Left ventricle myocardium inferior (tissue), 1 donor: ENCODE measurements around the gene ZSWIM5. TPM values are rescaled to one million over a fixed set of nuclear protein-coding genes. Genes with fewer than 3 reads are reported as not detected.
"Not testable (repeated sequence)": the region's sequence is repeated elsewhere in the genome, so short reads cannot be mapped to it uniquely, and the experiment has no call there.

Source experiments
- DNase-seq: peaks from one replicate; pipeline ENCODE4 v3.0.0-alpha.2; 2020
- H3K27ac ChIP-seq: fragments of 200-600 bp; replicated peaks from 2 replicates; pipeline ENCODE4 v1.8.0; 2021
- H3K27me3 ChIP-seq: fragments of 200-600 bp; 2 replicates; pipeline ENCODE4 v1.8.0; 2021; ENCODE audit warnings: low read depth
- H3K36me3 ChIP-seq: fragments of 200-600 bp; 2 replicates; pipeline ENCODE4 v1.8.0; 2021
- H3K4me1 ChIP-seq: fragments of 200-600 bp; 2 replicates; pipeline ENCODE4 v1.8.0; 2021
- H3K4me3 ChIP-seq: fragments of 200-600 bp; 2 replicates; pipeline ENCODE4 v1.8.0; 2021; ENCODE audit warnings: mild to moderate bottlenecking, moderate library complexity
- H3K9me3 ChIP-seq: fragments of 200-600 bp; replicated peaks from 2 replicates; pipeline ENCODE4 v1.8.0; 2021
- CTCF ChIP-seq: fragments of 200-600 bp; IDR thresholded peaks from 2 replicates; pipeline ENCODE4 v1.8.0; 2021; ENCODE audit warnings: antibody characterized with exemption, mild to moderate bottlenecking, borderline replicate concordance
- intact Hi-C: fragments of 100-400 bp; cut with micrococcal nuclease; formaldehyde crosslinking; loops from one replicate; pipeline ENCODE4 v1.11.0; 2022
- total RNA-seq: library from RNA; stranded (reverse); fragmentation: NEBNext Ultra II Directional; extraction: Animal tissue kit (Norgen Biotek cat#: 25700); gene quantifications from one replicate; pipeline ENCODE4 v1.2.1, GENCODE V29; 2021
- donor health status: DM: no; HTN: yes; CAD: no; lungs with severe emphysema.

Gene ZSWIM5
- total RNA-seq, 1 donor from 2014 or later: 0.93 TPM

- Histone ChIP-seq H3K36me3 (no peaks in the 10 kb centered on the region), H3K4me1 (no peaks in the 10 kb centered on the region), H3K4me3 (no peak overlapping the region), H3K9me3 (peaks cover 13% of the 10 kb centered on the region), H3K27me3 (no peaks in the 10 kb centered on the region), H3K27ac (no peak overlapping the region)
- TF ChIP-seq CTCF: no peak
- intact Hi-C loops: no loop called here
- no peak for DNase-seq
Measured at GRCh38 chr1:45177452-45177851, 29.0 kb downstream of the ZSWIM5 start.

- Histone ChIP-seq H3K27me3 (no peaks in the 10 kb centered on the region), H3K27ac (no peak overlapping the region), H3K4me3 (no peak overlapping the region), H3K36me3 (no peaks in the 10 kb centered on the region), H3K4me1 (no peaks in the 10 kb centered on the region), H3K9me3 (no peaks in the 10 kb centered on the region)
- intact Hi-C loops: no loop called here
- no peak for TF ChIP-seq CTCF
- DNase-seq: no peak
Measured at GRCh38 chr1:45172764-45173163, 33.6 kb downstream of the ZSWIM5 start.

GRCh38 chr1:45172005-45172404 lies 34.4 kb downstream of the ZSWIM5 start:
- no peaks in the 10 kb centered on the region for H3K27me3 ChIP-seq
- no peaks in the 10 kb centered on the region for H3K4me1 ChIP-seq
- no peak overlapping the region for H3K27ac ChIP-seq
- H3K36me3 ChIP-seq: no peaks in the 10 kb centered on the region
- no peak for TF ChIP-seq CTCF
- DNase-seq: no peak
- intact Hi-C loops: no loop called here
- H3K9me3 ChIP-seq: no peaks in the 10 kb centered on the region
- H3K4me3 ChIP-seq: no peak overlapping the region

- no peak overlapping the region for H3K4me3 ChIP-seq
- no peaks in the 10 kb centered on the region for H3K36me3 ChIP-seq
- no peak overlapping the region for H3K27ac ChIP-seq
- no peaks in the 10 kb centered on the region for H3K4me1 ChIP-seq
- no peak for DNase-seq
- no peaks in the 10 kb centered on the region for H3K9me3 ChIP-seq
- H3K27me3 ChIP-seq: no peaks in the 10 kb centered on the region
- intact Hi-C loops: no loop called here
- no peak for TF ChIP-seq CTCF
Measured at GRCh38 chr1:45171575-45171974, 34.8 kb downstream of the ZSWIM5 start.

GRCh38 chr1:45170151-45170742 lies 36.2 kb downstream of the ZSWIM5 start:
- H3K4me3 ChIP-seq: no peak overlapping the region
- no peak for DNase-seq
- H3K27ac ChIP-seq: no peak overlapping the region
- H3K4me1 ChIP-seq: no peaks in the 10 kb centered on the region
- no peaks in the 10 kb centered on the region for H3K36me3 ChIP-seq
- intact Hi-C loops: no loop called here
- no peaks in the 10 kb centered on the region for H3K27me3 ChIP-seq
- no peaks in the 10 kb centered on the region for H3K9me3 ChIP-seq
- no peak for TF ChIP-seq CTCF

GRCh38 chr1:45167947-45168346 lies 38.5 kb downstream of the ZSWIM5 start:
- H3K4me3 ChIP-seq, H3K36me3 ChIP-seq, H3K27me3 ChIP-seq, intact Hi-C loops, H3K4me1 ChIP-seq, H3K27ac ChIP-seq, DNase-seq: not testable (repeated sequence)
- H3K9me3 ChIP-seq: peaks cover 16% of the 10 kb centered on the region

GRCh38 chr1:45164307-45164706 lies 42.1 kb downstream of the ZSWIM5 start:
- DNase-seq, H3K36me3 ChIP-seq, H3K27ac ChIP-seq, H3K4me1 ChIP-seq, H3K4me3 ChIP-seq, intact Hi-C loops, H3K27me3 ChIP-seq: not testable (repeated sequence)
- H3K9me3 ChIP-seq: peaks cover 22% of the 10 kb centered on the region

- H3K4me3 ChIP-seq, H3K36me3 ChIP-seq, H3K4me1 ChIP-seq, H3K27me3 ChIP-seq, H3K27ac ChIP-seq, DNase-seq, intact Hi-C loops: not testable (repeated sequence)
- H3K9me3 ChIP-seq: peaks cover 22% of the 10 kb centered on the region
Measured at GRCh38 chr1:45163111-45163510, 43.3 kb downstream of the ZSWIM5 start.
